Limb (tissue), 2 donors: ENCODE results near the gene VAMP1.

Source experiments
- DNase-seq, 2 donors: peaks; one replicate each; pipeline ENCODE4 v3.0.0-alpha.2; 2016; ENCODE audit errors: extremely low spot score in 2 of 2

The VAMP1 gene

DNA sequence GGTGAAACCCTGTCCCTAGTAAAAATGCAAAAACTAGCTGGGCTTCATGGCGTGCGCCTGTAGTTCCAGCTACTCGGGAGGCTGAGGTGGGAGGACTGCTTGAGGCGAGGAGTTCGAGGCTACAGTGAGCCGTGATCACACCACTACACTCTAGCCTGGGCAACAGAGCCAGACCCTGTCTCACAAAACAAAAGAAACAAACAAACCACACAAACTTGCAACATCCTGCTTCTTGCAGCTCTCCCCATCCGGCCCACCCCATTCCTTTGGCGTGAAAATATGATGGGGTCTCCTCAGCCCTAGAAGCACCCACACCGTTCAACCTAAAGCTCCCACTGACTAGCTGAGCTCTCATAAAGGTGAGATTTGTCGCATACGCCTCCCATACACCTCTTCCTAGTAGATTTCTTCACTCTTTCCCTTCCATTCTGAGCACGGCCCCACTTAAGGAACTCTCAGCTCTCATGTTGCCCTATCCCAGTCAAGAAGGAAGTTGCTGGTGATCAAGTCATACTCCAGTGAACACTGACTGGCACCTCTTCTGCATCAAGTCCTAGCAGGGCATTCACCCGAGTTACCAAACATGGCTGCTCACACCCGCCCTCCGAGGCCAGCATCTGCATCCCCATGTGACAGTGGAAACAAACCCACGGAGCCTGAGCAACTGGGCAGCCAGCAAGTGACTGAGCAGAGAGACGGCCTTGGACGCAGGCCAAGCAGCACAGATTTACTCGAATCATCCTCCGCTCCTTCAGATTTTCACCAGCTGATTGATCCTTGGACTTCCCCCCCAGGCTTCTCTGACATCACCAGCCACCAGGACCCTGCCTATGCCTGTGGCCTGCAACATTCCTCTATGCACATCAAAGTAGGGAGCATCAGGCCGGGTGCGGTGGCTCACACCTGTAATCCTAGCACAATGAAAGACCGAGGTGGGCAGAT, 44.6 kb downstream of the VAMP1 start:
- no peak for DNase-seq

DNA sequence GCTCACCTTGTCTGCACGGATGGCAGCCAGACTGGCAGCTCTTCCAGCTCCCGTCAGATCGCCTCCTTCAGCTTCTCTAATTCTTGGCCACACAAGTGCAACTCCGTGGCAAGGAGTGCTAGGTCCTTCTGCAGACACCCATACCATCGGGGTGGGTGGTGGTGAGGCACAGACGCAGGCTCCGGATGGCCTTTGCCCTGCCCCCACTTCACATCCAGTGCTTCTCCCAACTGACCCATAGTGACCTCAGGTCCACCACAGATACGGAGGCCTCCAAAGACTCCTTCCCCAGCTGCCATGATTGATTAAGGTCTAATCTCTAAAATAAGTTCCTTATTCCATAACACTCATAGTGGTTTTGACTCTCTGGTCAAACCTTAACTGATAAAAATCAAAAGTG, 45.6 kb downstream of the VAMP1 start:
- DNase-seq = no peak

DNA sequence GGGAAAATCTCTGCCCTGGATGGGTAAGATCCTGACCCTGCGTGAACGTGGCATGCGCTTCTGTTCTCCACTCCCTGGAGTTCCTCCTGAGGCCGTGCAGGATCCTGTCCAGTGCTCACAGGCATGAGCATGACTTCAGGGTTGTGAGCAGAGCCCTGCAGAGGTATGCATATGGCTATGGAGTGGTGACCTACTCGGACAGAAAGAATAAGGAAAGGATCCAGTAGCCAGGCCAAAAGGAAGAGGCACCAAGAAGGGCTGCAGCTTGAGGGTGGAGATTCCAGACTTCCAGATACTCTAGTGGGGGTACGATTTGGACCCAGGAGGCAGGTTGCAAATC, 46.5 kb downstream of the VAMP1 start:
- no peak for DNase-seq

DNA sequence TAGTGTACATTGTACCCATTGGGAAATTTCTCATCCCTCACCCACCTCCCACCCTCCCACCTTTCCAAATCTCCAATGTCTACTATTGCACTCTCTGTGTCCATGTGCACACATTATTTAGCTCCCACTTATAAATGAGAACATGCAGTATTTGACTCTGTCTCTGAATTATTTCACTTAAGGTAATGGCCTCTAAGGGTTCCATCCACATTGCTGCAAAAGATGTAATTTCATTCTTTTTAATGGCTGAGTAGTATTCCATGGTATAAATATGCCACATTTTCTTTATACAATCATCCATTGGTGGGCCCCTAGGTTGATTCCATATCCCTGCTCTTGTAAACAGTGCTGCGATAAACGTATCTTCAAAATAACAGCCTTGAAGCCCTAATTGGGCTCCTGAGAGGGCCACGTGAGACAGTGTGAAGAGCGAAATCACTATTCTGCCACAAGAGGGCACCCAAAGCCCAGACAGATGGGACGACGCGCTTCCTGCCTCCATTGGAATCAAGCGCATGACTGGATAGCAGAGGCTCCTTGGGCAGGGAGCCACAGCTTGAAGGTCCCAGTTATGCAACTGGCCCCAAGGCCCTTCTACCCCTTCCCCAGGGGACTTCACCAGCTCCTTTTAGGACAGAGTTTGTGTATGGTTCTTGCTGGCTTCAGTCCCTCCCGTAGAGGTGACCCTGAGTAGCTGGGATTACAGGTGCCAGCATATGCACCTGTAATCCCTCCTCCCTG, 47.0 kb downstream of the VAMP1 start:
- DNase-seq = peak; percentile 71 to 83

DNA sequence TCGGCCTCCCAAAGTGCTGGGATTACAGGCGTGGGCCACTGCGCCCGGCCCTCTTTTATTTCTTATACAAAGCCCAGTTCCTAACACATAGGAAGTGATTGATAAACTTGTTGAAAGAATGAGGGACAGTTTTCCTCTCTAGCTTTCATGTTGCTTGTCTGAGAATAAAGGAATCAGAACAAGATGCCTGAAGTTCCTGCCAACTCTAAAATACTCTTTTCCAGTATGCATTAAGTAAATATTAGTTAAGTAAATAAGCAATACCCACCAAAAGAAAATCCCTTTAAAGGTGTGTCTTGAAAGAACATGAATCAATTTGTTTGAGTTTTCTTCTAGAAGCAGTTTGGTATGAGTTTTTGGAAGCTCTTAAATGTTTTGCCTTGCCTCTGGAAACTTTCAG, 50.1 kb downstream of the VAMP1 start:
- no peak for DNase-seq

DNA sequence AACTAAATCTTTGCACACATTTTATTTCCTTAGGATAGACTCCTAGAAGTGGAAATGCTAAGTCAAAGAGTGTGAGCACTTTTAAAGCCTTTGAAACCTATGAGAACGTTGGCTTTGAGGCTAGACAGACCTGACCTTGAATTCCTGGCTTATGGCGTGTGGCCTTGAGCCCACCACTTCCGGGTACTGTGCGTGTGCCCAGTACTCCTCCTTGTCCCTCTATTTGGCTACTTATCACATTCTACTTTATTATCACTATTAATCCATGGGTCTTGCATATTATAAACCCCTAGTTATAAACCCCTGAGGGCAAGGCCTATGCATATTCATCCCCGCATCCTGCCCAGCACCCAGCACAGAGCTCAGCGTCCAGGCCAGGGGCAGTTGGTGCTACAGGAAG, 51.7 kb downstream of the VAMP1 start:
- DNase-seq = no peak

DNA sequence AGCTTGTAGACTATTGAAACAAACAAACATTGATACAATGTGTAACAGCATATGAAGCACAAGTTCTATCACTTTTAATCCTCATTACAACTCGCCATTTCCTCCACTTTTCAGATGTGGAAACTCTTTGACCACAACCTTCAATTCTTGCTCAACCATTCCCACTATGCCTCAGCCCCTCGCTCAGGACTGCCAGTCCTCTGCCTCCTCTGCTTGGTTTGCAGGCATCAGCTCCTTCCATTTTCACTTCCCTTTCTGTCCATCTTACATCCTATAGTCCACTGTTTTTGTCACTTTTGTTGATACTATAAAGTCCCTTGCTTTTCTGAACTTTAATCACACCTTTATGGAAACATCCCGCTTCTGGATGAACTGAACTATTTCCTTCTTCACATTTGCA, 53.9 kb downstream of the VAMP1 start:
- DNase-seq = no peak
